NB4 (cell line): ENCODE measurements around the gene RAB6C.
A peak's percentile ranks its signal among the peaks of the same experiment; 100 is the strongest.
"Not testable (repeated sequence)": the region's sequence is repeated elsewhere in the genome, so short reads cannot be mapped to it uniquely, and the experiment has no call there.

Experiments used
- DNase-seq: peaks from one replicate; pipeline ENCODE4 v3.0.0; 2010; ENCODE audit warnings: low read depth
- H3K4me3 ChIP-seq: one replicate; pipeline ENCODE4 v1.5.1; 2011; ENCODE audit warnings: mild to moderate bottlenecking, low read depth, low read length, moderate library complexity
- CTCF ChIP-seq: IDR thresholded peaks from one replicate; pipeline ENCODE4 v1.5.1; 2012; ENCODE audit warnings: low read depth, low read length
- MAX ChIP-seq: IDR thresholded peaks from 2 replicates; pipeline ENCODE4 v1.6.1; 2011; ENCODE audit warnings: low read depth, low read length
- MYC ChIP-seq: IDR thresholded peaks from 2 replicates; pipeline ENCODE4 v1.6.1; 2011; ENCODE audit warnings: low read depth, low read length
- POLR2A ChIP-seq: IDR thresholded peaks from 2 replicates; pipeline ENCODE4 v1.6.1; 2011; ENCODE audit warnings: mild to moderate bottlenecking; ENCODE audit not compliant: insufficient read length; ENCODE audit errors: extremely low read depth

Gene RAB6C

GRCh38 chr2:129945557-129945956, 33.9 kb upstream of the RAB6C start:
- DNase-seq = no peak
- TF ChIP-seq MAX = no peak
- no peak for TF ChIP-seq POLR2A
- no peak for TF ChIP-seq MYC
- no peak for TF ChIP-seq CTCF
- no peak overlapping the region for H3K4me3 ChIP-seq

GRCh38 chr2:129947712-129948111, 31.8 kb upstream of the RAB6C start:
- not testable (repeated sequence) for H3K4me3 ChIP-seq

DNA sequence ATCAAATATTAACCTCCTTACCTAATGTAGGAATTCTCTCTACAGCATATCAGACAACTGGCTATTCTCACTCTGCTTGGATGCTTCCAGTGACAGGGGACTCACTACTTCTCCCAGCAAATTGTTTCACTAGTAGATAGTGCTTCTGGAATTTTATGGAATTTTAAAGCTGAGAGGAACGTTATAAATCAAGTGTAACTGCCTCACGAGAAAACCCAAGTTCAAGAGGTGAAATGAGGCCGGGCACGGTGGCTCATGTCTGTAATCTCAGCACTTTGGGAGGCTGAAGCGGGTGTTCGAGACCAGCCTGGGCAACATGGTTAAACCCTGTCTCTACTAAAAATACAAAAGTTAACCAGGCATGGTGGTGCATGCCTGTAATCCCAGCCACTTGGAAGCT, 23.3 kb upstream of the RAB6C start:
- H3K4me3 ChIP-seq, DNase-seq: not testable (repeated sequence)

More at GRCh38 chr2:129947712-129948111, 31.8 kb upstream of the RAB6C start:
- not testable (repeated sequence) for DNase-seq

GRCh38 chr2:129957891-129958290, 21.6 kb upstream of the RAB6C start:
- no peak for DNase-seq
- H3K4me3 ChIP-seq = no peak overlapping the region
- no peak for TF ChIP-seq POLR2A
- TF ChIP-seq MYC = no peak
- no peak for TF ChIP-seq CTCF
- TF ChIP-seq MAX = no peak

- H3K4me3 ChIP-seq, DNase-seq: not testable (repeated sequence)
Observed at GRCh38 chr2:129958736-129959135, 20.7 kb upstream of the RAB6C start.

DNA sequence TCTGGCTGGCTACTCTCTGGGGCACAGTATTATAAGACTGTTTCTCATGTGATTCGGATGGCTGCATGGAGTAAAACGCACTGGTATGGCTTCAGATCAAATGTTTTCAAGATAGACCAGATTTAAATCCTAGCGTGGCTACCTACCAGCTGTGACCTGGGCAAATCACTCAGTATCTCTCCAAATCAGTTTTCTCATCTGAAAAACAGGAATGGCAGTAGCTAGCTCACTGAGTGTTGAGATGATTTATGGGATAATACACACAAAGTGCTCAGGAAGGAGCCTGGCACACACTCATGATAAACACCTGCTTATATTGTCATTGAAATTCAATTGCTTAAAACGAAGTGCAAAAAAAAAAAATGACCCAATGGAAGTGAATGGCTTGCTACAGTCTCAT, 10.9 kb upstream of the RAB6C start:
- DNase-seq = not testable (repeated sequence)

GRCh38 chr2:129975016-129975774, 4.3 kb upstream of the RAB6C start:
- no peak for TF ChIP-seq POLR2A
- TF ChIP-seq MAX = no peak
- no peak for TF ChIP-seq CTCF
- no peak for TF ChIP-seq MYC
- no peak overlapping the region for H3K4me3 ChIP-seq
- DNase-seq = no peak

More for the DNA sequence above, 10.9 kb upstream of the RAB6C start:
- H3K4me3 ChIP-seq = not testable (repeated sequence)

GRCh38 chr2:129976969-129977368, 2.5 kb upstream of the RAB6C start:
- not testable (repeated sequence) for H3K4me3 ChIP-seq, DNase-seq

DNA sequence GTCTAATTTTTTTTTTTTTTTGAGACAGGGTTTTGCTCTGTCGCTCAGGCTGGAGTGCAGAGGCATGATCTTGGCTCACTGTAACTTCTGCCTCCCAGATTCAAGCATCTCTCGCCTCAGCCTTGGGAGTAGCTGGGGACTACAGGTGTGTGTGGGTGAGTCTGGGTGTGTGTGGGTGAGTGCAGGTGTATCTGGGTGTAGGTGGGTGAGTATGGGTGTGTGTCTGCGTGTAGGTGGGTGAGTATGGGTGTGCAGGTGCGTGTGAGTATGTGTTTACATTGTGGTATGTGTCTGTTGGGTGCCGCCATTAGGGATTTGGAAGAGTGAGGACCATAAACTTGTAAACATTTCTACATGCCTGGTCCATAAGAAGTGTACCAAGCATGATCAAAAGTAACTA, 1.5 kb upstream of the RAB6C start:
- no peak overlapping the region for H3K4me3 ChIP-seq
- no peak for DNase-seq
- no peak for TF ChIP-seq CTCF
- TF ChIP-seq MAX = no peak
- no peak for TF ChIP-seq POLR2A

GRCh38 chr2:129980246-129980645, 780 bp downstream of the RAB6C start:
- DNase-seq = peak; percentile 43
- H3K4me3 ChIP-seq = not testable (repeated sequence)

GRCh38 chr2:129981689-129982088, 2.2 kb downstream of the RAB6C start:
- H3K4me3 ChIP-seq, DNase-seq: not testable (repeated sequence)
